ENCODE data around the gene SRSF2. TPM values are rescaled to one million over a fixed set of nuclear protein-coding genes. Genes with fewer than 3 reads are reported as not detected.

The SRSF2 gene
- total and polyA plus RNA-seq, 4 donors = 136 to 251 (median 193) TPM

GRCh38 chr17:76726776-76727718, 10.1 kb downstream of the SRSF2 start, which contains the start of gene METTL23:
TSS of gene METTL23 (plus strand) at chr17:76726839. CDS start at chr17:76729711, 2,872 bp downstream.
- peaks cover 2 to 18% (median 11%) of the 10 kb centered on the region in 5 donors for H3K4me1 ChIP-seq (ENCODE audit: control insufficient read depth in 5 of 5, insufficient read depth in 5 of 5, low read length in 5 of 5)
- WGBS, 2 donors = 2% methylated on average over 60 to 71 of the region's 71 CpGs
- H3K27me3 ChIP-seq (ENCODE audit: control insufficient read depth in 3 of 3, insufficient read depth in 3 of 3, low read length in 2 of 3) = no peaks in the 10 kb centered on the region
- TF ChIP-seq CTCF (IDR thresholded peaks at IDR 0.05; ENCODE audit: control extremely low read depth, extremely low read depth) = peak; percentile 25
- H3K9ac ChIP-seq (ENCODE audit: insufficient read depth in 1 of 2, low read length in 2 of 2) = peak within 1 kb of the TSS; percentile 74 to 86
- DNase-seq (peak; percentile 85 to 91 (median 88)), ATAC-seq (ENCODE audit: insufficient read depth, low FRiP score) (peak; percentile 66)
- H3K4me3 ChIP-seq = peak within 1 kb of the TSS; percentile 92
- peak within 1 kb of the TSS; percentile 99 to 100 for H3K27ac ChIP-seq (ENCODE audit: low read depth in 1 of 2, low read length in 1 of 2)
- peaks cover 8 to 31% (median 22%) of the 10 kb centered on the region in 4 donors for H3K36me3 ChIP-seq (ENCODE audit: control insufficient read depth in 4 of 4, insufficient read depth in 4 of 4, low read length in 4 of 4)
- H3K9me3 ChIP-seq (ENCODE audit: control insufficient read depth in 4 of 4, insufficient read depth in 3 of 4, low read length in 3 of 4) = no peaks in the 10 kb centered on the region

- TF ChIP-seq CTCF (IDR thresholded peaks at IDR 0.05; ENCODE audit: control extremely low read depth, extremely low read depth) = no peak
- H3K27me3 ChIP-seq (ENCODE audit: control insufficient read depth in 3 of 3, insufficient read depth in 3 of 3, low read length in 2 of 3) = no peaks in the 10 kb centered on the region
- ATAC-seq (ENCODE audit: insufficient read depth, low FRiP score) (peak; percentile 92), DNase-seq (peak; percentile 96 to 98 (median 98))
- H3K36me3 ChIP-seq (ENCODE audit: control insufficient read depth in 4 of 4, insufficient read depth in 4 of 4, low read length in 4 of 4) = peaks cover 15 to 32% (median 27%) of the 10 kb centered on the region in 4 donors
- H3K9me3 ChIP-seq (ENCODE audit: control insufficient read depth in 4 of 4, insufficient read depth in 3 of 4, low read length in 3 of 4) = no peaks in the 10 kb centered on the region
- peak within 1 kb of the TSS; percentile 92 for H3K4me3 ChIP-seq
- peaks cover 2 to 18% (median 11%) of the 10 kb centered on the region in 5 donors for H3K4me1 ChIP-seq (ENCODE audit: control insufficient read depth in 5 of 5, insufficient read depth in 5 of 5, low read length in 5 of 5)
- peak within 1 kb of the TSS; percentile 74 to 86 for H3K9ac ChIP-seq (ENCODE audit: insufficient read depth in 1 of 2, low read length in 2 of 2)
- H3K27ac ChIP-seq (ENCODE audit: low read depth in 1 of 2, low read length in 1 of 2) = peak within 1 kb of the TSS; percentile 99 to 100
- WGBS, 2 donors = 0 to 1% methylated on average over 44 to 60 of the region's 60 CpGs
Measured at GRCh38 chr17:76726231-76726775, 10.8 kb downstream of the SRSF2 start, which contains the start of gene JMJD6. TSS of gene JMJD6 (minus strand) at chr17:76726606. CDS start at chr17:76726475, 131 bp downstream.

GRCh38 chr17:76725580-76726230, 11.4 kb downstream of the SRSF2 start:
- DNase-seq = peak; percentile 58 to 63 (median 61)
- H3K4me3 ChIP-seq = peak overlapping the region; percentile 79
- H3K36me3 ChIP-seq (ENCODE audit: control insufficient read depth in 4 of 4, insufficient read depth in 4 of 4, low read length in 4 of 4) = peaks cover 21 to 34% (median 28%) of the 10 kb centered on the region in 4 donors
- peak; percentile 54 for ATAC-seq (ENCODE audit: insufficient read depth, low FRiP score)
- H3K9me3 ChIP-seq (ENCODE audit: control insufficient read depth in 4 of 4, insufficient read depth in 3 of 4, low read length in 3 of 4) = no peaks in the 10 kb centered on the region
- H3K27me3 ChIP-seq (ENCODE audit: control insufficient read depth in 3 of 3, insufficient read depth in 3 of 3, low read length in 2 of 3) = no peaks in the 10 kb centered on the region
- 3 to 5% methylated on average over 36 to 38 of the region's 38 CpGs for WGBS, 2 donors
- H3K27ac ChIP-seq (ENCODE audit: low read depth in 1 of 2, low read length in 1 of 2) = peak overlapping the region; percentile 99
- TF ChIP-seq CTCF (IDR thresholded peaks at IDR 0.05; ENCODE audit: control extremely low read depth, extremely low read depth) = no peak
- peak overlapping the region; percentile 24 to 86 for H3K9ac ChIP-seq (ENCODE audit: insufficient read depth in 1 of 2, low read length in 2 of 2)
- peaks cover 2 to 18% (median 11%) of the 10 kb centered on the region in 5 donors for H3K4me1 ChIP-seq (ENCODE audit: control insufficient read depth in 5 of 5, insufficient read depth in 5 of 5, low read length in 5 of 5)

All from lung (tissue), 12 donors.